ENCODE data around the gene RETREG3. TPM values are rescaled to one million over a fixed set of nuclear protein-coding genes. Genes with fewer than 3 reads are reported as not detected.
A peak's percentile ranks its signal among the peaks of the same experiment; 100 is the strongest.

The RETREG3 gene
- total RNA-seq, 1 donor from 2014 or later = 48.7 TPM

GRCh38 chr17:42535155-42536047 is 73.8 kb downstream of the RETREG3 start:
- no peak for TF ChIP-seq CTCF (conservative IDR thresholded peaks at IDR 0.05)
- Mint-ChIP-seq H3K27ac (ENCODE audit: unreplicated experiment) (no peak overlapping the region), H3K9me3 (no peaks in the 10 kb centered on the region), H3K27me3 (ENCODE audit: low read depth) (no peaks in the 10 kb centered on the region), H3K4me1 (peaks cover 24% of the 10 kb centered on the region), H3K4me3 (peak overlapping the region; percentile 82), H3K36me3 (ENCODE audit: low read depth) (no peaks in the 10 kb centered on the region)
- DNase-seq (ENCODE audit: low read depth, low spot score) = no peak

DNA sequence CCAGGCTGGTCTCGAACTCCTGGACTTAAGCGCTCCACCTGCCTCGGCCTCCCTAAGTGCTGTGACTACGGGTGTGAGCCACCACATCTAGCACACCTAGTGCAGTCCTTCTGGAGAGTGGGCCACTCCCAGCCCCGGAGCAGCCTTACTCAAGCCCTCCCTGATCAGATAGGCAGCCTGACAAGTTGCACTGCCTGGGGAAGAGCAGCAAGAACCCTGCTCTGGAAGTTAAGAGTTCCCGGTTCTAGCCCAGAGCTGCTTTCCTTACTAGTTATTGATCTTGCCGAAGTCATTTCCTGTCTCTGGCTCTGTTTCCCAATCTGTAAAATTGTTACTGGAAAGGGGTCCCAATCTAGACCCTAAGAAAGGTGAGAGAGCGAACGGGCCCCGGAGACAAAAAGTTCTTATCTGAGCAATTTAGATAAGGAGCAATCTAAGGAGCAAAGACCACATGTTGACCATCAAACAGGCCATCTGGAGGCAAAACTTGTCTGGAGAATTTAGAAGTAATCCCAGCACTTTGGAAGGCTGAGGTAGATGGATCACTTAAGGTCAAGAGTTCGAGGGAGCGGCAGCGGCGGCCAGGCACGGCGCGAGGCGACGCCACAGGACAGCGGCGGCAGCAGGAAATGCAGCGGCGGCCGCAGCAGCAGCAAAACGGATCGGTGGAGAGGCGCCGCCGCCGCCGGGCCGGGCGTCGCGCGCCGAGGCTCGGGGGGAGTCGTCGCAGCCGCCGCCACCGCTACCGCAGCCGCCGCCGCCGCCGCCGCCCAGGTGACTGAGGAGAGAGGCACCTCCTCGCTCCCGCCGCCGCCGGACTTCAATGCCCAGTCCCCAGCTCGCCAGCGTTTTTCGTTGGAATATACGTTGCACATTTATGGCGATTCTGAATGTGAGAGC is 77.5 kb downstream of the RETREG3 start:
- Mint-ChIP-seq H3K4me1 (peaks cover 20% of the 10 kb centered on the region), H3K27me3 (ENCODE audit: low read depth) (no peaks in the 10 kb centered on the region), H3K27ac (ENCODE audit: unreplicated experiment) (no peak overlapping the region), H3K9me3 (no peaks in the 10 kb centered on the region), H3K4me3 (peak overlapping the region; percentile 78), H3K36me3 (ENCODE audit: low read depth) (no peaks in the 10 kb centered on the region)
- peak; percentile 62 for TF ChIP-seq CTCF (conservative IDR thresholded peaks at IDR 0.05)
- peak; percentile 47 for DNase-seq (ENCODE audit: low read depth, low spot score)

- Mint-ChIP-seq H3K27ac (ENCODE audit: unreplicated experiment) (no peak overlapping the region), H3K4me3 (no peak overlapping the region)
- no peak for TF ChIP-seq CTCF (conservative IDR thresholded peaks at IDR 0.05)
Measured at GRCh38 chr17:42530952-42531454, 78.2 kb downstream of the RETREG3 start.

More at GRCh38 chr17:42530952-42531454, 78.2 kb downstream of the RETREG3 start:
- no peak for DNase-seq (ENCODE audit: low read depth, low spot score)
- Mint-ChIP-seq H3K27me3 (ENCODE audit: low read depth) (no peaks in the 10 kb centered on the region), H3K9me3 (no peaks in the 10 kb centered on the region), H3K4me1 (peaks cover 19% of the 10 kb centered on the region), H3K36me3 (ENCODE audit: low read depth) (no peaks in the 10 kb centered on the region)

Other genes with a start within 250 kb of the RETREG3 start
- gene STAT3, start 220.9 kb downstream of the RETREG3 start, total RNA-seq = 38.0 and 40.9 TPM in 2 replicates
- 0.09 and 0.14 TPM in 2 replicates for gene CAVIN1, start 186.1 kb downstream of the RETREG3 start, total RNA-seq
- gene ATP6V0A1, start 150.5 kb downstream of the RETREG3 start, total RNA-seq = 59.4 and 64.7 TPM in 2 replicates
- 20.5 and 21.2 TPM in 2 replicates for gene NAGLU, start 73.1 kb downstream of the RETREG3 start, total RNA-seq
- gene HSD17B1, start 56.5 kb downstream of the RETREG3 start, total RNA-seq = 1.2 and 1.9 TPM in 2 replicates
- 58.3 and 59.6 TPM in 2 replicates for gene COASY, start 47.2 kb downstream of the RETREG3 start, total RNA-seq
- 38.6 and 41.1 TPM in 2 replicates for gene MLX, start 42.3 kb downstream of the RETREG3 start, total RNA-seq
- gene PSMC3IP, start 31.6 kb downstream of the RETREG3 start, total RNA-seq = 44.6 and 47.8 TPM in 2 replicates
- gene TUBG1, start 309 bp upstream of the RETREG3 start, total RNA-seq = 101 and 102 TPM in 2 replicates
- gene TUBG2, start 49.9 kb upstream of the RETREG3 start, total RNA-seq = 18.7 and 20.7 TPM in 2 replicates
- 16.4 and 20.8 TPM in 2 replicates for gene PLEKHH3, start 67.6 kb upstream of the RETREG3 start, total RNA-seq
- 0.68 TPM in 2 replicates for gene CCR10, start 72.5 kb upstream of the RETREG3 start, total RNA-seq
- 17.0 and 19.4 TPM in 2 replicates for gene CNTNAP1, start 73.2 kb upstream of the RETREG3 start, total RNA-seq
- 28.9 and 30.4 TPM in 2 replicates for gene EZH1, start 135.7 kb upstream of the RETREG3 start, total RNA-seq
- gene RAMP2, start 151.9 kb upstream of the RETREG3 start, total RNA-seq = 6.5 and 7.9 TPM in 2 replicates
- 83.7 and 88.7 TPM in 2 replicates for gene VPS25, start 164.1 kb upstream of the RETREG3 start, total RNA-seq
- gene WNK4, start 171.2 kb upstream of the RETREG3 start, total RNA-seq = 0.58 and 0.73 TPM in 2 replicates
- 85.3 and 92.7 TPM in 2 replicates for gene COA3, start 189.3 kb upstream of the RETREG3 start, total RNA-seq
- gene CNTD1, start 189.5 kb upstream of the RETREG3 start, total RNA-seq = not detected in 2 replicates
- gene BECN1, start 214.9 kb upstream of the RETREG3 start, total RNA-seq = 48.7 and 49.5 TPM in 2 replicates
- gene PSME3, start 224.0 kb upstream of the RETREG3 start, total RNA-seq = 172 and 175 TPM in 2 replicates
- gene AOC2, start 235.2 kb upstream of the RETREG3 start, total RNA-seq = 3.0 and 3.2 TPM in 2 replicates
- gene AOC3, start 241.8 kb upstream of the RETREG3 start, total RNA-seq = 0.91 and 1.1 TPM in 2 replicates